ENCODE data around the gene IL1RAPL1.

IL1RAPL1 gene

DNA sequence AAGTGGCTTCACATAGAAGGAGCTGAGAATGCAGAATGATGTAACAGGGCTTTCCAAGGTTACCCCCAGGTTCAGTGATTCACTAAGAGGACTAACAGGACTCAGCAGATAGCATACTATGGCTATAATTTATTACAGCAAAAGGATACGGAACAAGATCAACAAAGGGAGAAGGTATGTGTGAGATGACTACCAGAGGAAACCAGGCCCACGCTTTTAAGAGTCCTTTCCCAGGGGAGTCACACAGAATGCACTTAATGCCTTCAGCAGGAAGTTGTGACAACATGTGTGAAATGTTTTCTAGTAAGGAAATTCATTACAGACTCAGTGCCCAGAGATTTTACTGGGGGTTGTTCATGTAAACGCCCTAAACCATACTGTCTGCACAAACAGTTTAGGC lies 1254.5 kb downstream of the IL1RAPL1 start:
- no peaks in the 10 kb centered on the region for H3K36me3 Mint-ChIP-seq
- H3K4me1 Mint-ChIP-seq (ENCODE audit: low read depth): no peaks in the 10 kb centered on the region
- no peak overlapping the region for H3K4me3 Mint-ChIP-seq
- H3K27me3 Mint-ChIP-seq: no peaks in the 10 kb centered on the region
- no peak overlapping the region for H3K27ac Mint-ChIP-seq
- H3K9me3 Mint-ChIP-seq (ENCODE audit: low read depth): no peaks in the 10 kb centered on the region

- H3K36me3 Mint-ChIP-seq: no peaks in the 10 kb centered on the region
- no peak overlapping the region for H3K4me3 Mint-ChIP-seq
- no peaks in the 10 kb centered on the region for H3K27me3 Mint-ChIP-seq
- no peaks in the 10 kb centered on the region for H3K4me1 Mint-ChIP-seq (ENCODE audit: low read depth)
- no peaks in the 10 kb centered on the region for H3K9me3 Mint-ChIP-seq (ENCODE audit: low read depth)
- no peak overlapping the region for H3K27ac Mint-ChIP-seq
Observed at GRCh38 chrX:29842552-29842951, 1255.3 kb downstream of the IL1RAPL1 start.

DNA sequence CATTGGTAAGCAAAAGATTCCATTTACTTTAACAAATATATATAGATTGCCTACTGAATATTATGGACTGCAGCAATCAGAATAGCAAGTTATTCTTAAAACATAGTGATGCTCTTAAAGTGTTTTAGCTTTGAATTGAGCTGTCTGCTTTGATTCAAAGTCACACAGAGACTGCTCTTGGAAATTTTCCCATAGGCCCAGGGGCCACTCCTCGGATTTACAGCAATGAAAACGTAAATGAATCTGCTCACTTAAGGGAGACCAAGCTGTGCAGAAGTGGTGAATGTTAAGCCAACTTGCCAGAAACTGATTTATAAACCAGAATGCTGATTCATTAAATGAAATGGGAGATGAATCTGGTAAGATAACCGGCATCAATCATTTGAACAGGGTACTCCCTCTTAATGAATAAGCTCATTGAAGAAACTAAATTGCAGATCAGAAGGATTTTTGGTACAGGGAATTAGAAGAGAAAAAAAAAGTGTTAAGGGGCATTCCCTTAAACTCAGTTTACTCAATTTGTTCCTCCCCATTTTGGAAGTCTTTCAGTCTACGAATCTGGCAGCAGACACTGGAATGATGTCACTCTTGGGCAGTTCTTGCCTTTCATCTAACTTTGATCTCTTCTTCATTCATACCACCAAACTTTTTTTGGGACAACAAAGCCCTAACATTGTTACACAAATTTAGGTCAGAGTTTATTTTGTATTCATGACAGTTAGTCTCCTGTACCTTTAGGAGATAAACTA lies 1264.8 kb downstream of the IL1RAPL1 start:
- Mint-ChIP-seq H3K4me3 (no peak overlapping the region), H3K27me3 (no peaks in the 10 kb centered on the region), H3K9me3 (ENCODE audit: low read depth) (no peaks in the 10 kb centered on the region), H3K36me3 (no peaks in the 10 kb centered on the region), H3K27ac (no peak overlapping the region), H3K4me1 (ENCODE audit: low read depth) (no peaks in the 10 kb centered on the region)

DNA sequence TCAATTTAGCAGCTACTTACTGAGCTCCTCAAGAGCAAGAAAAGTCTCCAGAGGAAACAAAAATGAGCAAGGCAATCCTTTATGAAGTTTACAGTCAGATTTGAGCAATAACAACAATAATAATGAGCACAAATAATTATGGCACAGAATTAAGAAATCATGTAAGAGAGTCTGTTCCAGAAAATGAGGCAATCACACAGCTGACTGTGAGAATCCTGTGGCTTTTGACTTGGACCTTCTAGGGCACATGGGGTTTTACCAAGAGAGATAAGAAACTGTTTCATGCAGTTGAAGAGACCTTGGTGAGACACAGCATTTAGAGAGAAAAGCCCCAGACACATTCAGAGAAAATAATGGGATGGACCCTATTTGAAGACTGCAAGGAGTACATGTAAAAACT lies 1265.5 kb downstream of the IL1RAPL1 start:
- H3K9me3 Mint-ChIP-seq (ENCODE audit: low read depth): no peaks in the 10 kb centered on the region
- H3K27ac Mint-ChIP-seq: no peak overlapping the region
- no peaks in the 10 kb centered on the region for H3K36me3 Mint-ChIP-seq
- no peaks in the 10 kb centered on the region for H3K4me1 Mint-ChIP-seq (ENCODE audit: low read depth)
- no peak overlapping the region for H3K4me3 Mint-ChIP-seq
- no peaks in the 10 kb centered on the region for H3K27me3 Mint-ChIP-seq

DNA sequence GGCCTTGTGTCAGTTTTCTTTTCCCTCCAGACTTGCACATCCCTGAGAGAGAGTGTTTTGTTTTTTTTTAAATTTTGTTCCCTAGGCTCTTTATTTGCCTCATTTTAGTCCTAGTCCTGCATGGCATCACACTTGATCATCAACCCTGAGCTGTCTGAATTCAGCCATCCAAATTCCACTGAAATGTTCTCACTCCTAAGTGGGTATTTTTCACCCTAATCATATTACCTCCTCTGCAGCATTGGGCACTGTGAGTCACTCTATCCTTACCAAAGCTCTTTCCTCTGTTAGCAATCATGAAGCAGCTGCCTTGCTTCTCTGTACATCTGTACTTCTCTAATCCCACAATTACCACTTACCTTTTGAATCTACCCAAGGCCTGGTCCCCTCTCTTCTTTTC lies 1271.5 kb downstream of the IL1RAPL1 start:
- Mint-ChIP-seq H3K27me3 (no peaks in the 10 kb centered on the region), H3K4me3 (no peak overlapping the region), H3K9me3 (ENCODE audit: low read depth) (no peaks in the 10 kb centered on the region), H3K36me3 (no peaks in the 10 kb centered on the region), H3K27ac (no peak overlapping the region), H3K4me1 (ENCODE audit: low read depth) (no peaks in the 10 kb centered on the region)

DNA sequence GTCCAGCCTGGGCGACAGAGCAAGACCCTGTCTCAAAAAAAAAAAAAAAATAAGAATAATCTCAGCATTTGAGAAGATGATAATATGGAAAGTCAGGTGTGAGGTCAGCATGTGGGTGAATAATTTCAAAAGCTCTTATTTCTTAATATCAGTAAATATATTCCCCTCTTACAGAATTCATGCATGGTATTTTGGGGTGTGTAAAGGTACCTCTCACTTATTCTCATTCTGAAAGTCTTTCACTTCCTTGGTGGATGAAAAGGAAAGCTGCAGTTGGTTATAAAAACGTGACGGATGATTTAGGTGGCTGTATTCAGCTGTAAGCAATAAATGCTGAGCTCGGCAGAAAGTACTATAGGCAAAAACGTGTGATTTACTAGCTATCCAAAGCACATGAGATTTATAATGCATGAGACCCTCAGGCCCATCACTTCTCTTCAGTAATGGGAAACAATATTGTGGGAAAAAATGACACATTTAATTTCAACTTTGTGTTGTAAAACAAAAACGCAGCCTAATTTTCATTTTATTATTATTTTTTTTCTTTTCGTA lies 1275.0 kb downstream of the IL1RAPL1 start:
- Mint-ChIP-seq H3K27ac (no peak overlapping the region), H3K4me3 (no peak overlapping the region), H3K27me3 (no peaks in the 10 kb centered on the region), H3K36me3 (no peaks in the 10 kb centered on the region), H3K4me1 (ENCODE audit: low read depth) (no peaks in the 10 kb centered on the region), H3K9me3 (ENCODE audit: low read depth) (no peaks in the 10 kb centered on the region)

DNA sequence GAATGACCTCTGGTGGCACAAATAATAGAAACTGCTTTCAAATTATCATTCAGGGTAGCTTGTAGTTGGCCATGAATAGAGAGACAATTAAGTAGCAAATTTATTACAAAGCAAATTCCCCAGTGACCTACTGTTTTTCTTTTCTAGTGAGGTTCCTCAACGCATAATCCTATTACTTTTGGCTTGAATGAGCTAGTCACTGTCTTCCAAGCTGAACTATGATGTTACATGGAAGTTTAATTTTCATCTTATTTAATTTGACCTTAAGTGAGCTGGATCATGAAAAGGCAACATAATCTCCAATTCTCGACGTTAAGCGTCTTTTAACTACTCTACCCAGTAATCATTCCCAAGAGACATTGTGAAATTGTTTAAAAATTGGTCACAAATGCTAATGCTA lies 1280.7 kb downstream of the IL1RAPL1 start:
- Mint-ChIP-seq H3K9me3 (ENCODE audit: low read depth) (no peaks in the 10 kb centered on the region), H3K4me1 (ENCODE audit: low read depth) (no peaks in the 10 kb centered on the region), H3K36me3 (no peaks in the 10 kb centered on the region), H3K27me3 (no peaks in the 10 kb centered on the region), H3K4me3 (no peak overlapping the region), H3K27ac (no peak overlapping the region)

DNA sequence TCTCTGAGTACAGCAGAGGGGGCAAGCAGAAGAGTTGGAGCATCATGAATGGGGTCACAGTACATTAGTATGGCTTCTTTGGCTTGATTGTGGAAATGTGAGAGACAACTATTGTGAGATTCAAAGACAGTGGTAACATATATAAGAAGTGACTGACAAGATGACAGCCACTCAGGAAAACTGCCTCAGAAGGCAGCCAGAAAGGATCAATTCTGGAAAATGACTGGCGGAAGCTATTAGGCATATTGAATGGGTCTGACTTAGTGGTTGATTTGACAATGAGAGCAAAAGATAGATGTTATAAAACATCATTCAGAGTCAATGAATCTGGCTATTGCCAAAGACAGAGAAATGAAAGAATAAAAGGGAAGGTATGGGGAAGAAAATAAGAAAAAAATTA lies 1282.6 kb downstream of the IL1RAPL1 start:
- Mint-ChIP-seq H3K27ac (no peak overlapping the region), H3K27me3 (no peaks in the 10 kb centered on the region), H3K4me1 (ENCODE audit: low read depth) (no peaks in the 10 kb centered on the region), H3K36me3 (no peaks in the 10 kb centered on the region), H3K4me3 (no peak overlapping the region), H3K9me3 (ENCODE audit: low read depth) (no peaks in the 10 kb centered on the region)

GRCh38 chrX:29870608-29871007 lies 1283.4 kb downstream of the IL1RAPL1 start:
- Mint-ChIP-seq H3K27ac (no peak overlapping the region), H3K4me3 (no peak overlapping the region), H3K27me3 (no peaks in the 10 kb centered on the region), H3K4me1 (ENCODE audit: low read depth) (no peaks in the 10 kb centered on the region), H3K9me3 (ENCODE audit: low read depth) (no peaks in the 10 kb centered on the region), H3K36me3 (no peaks in the 10 kb centered on the region)

DNA sequence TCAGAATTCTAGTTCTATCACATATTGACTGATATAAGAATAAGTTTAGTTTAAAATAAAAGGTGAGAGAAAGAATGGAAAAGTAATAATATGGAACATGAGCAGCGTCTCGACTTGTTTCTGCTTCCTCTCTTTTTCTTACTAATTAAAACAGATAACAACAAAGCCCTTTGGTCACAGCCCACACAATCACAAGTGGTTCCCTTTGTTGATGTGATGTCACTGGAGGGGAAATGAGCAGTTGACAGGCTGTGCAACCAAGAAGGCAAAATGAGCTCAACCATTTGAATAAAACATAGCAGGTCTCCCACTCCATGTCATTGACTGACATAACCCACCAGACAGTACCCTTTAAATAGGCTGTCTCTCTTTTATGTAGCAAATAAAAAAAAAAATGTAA lies 1285.6 kb downstream of the IL1RAPL1 start:
- Mint-ChIP-seq H3K27ac (no peak overlapping the region), H3K36me3 (no peaks in the 10 kb centered on the region), H3K4me1 (ENCODE audit: low read depth) (no peaks in the 10 kb centered on the region), H3K9me3 (ENCODE audit: low read depth) (no peaks in the 10 kb centered on the region), H3K27me3 (no peaks in the 10 kb centered on the region), H3K4me3 (no peak overlapping the region)

- Mint-ChIP-seq H3K4me3 (no peak overlapping the region), H3K9me3 (ENCODE audit: low read depth) (no peaks in the 10 kb centered on the region), H3K36me3 (no peaks in the 10 kb centered on the region), H3K27me3 (no peaks in the 10 kb centered on the region), H3K27ac (no peak overlapping the region), H3K4me1 (ENCODE audit: low read depth) (no peaks in the 10 kb centered on the region)
Observed at GRCh38 chrX:29876733-29877132, 1289.5 kb downstream of the IL1RAPL1 start.

- no peak overlapping the region for H3K4me3 Mint-ChIP-seq
- no peaks in the 10 kb centered on the region for H3K36me3 Mint-ChIP-seq
- no peaks in the 10 kb centered on the region for H3K4me1 Mint-ChIP-seq (ENCODE audit: low read depth)
- H3K27me3 Mint-ChIP-seq: no peaks in the 10 kb centered on the region
- H3K27ac Mint-ChIP-seq: no peak overlapping the region
- H3K9me3 Mint-ChIP-seq (ENCODE audit: low read depth): no peaks in the 10 kb centered on the region
Observed at GRCh38 chrX:29880977-29881376, 1293.7 kb downstream of the IL1RAPL1 start.

GRCh38 chrX:29890004-29890403 lies 1302.8 kb downstream of the IL1RAPL1 start:
- Mint-ChIP-seq H3K27ac (no peak overlapping the region), H3K4me3 (no peak overlapping the region), H3K4me1 (ENCODE audit: low read depth) (no peaks in the 10 kb centered on the region), H3K27me3 (no peaks in the 10 kb centered on the region), H3K9me3 (ENCODE audit: low read depth) (no peaks in the 10 kb centered on the region), H3K36me3 (no peaks in the 10 kb centered on the region)

GRCh38 chrX:29890646-29891200 lies 1303.5 kb downstream of the IL1RAPL1 start:
- no peaks in the 10 kb centered on the region for H3K4me1 Mint-ChIP-seq (ENCODE audit: low read depth)
- H3K27ac Mint-ChIP-seq: no peak overlapping the region
- H3K9me3 Mint-ChIP-seq (ENCODE audit: low read depth): no peaks in the 10 kb centered on the region
- H3K4me3 Mint-ChIP-seq: no peak overlapping the region
- no peaks in the 10 kb centered on the region for H3K36me3 Mint-ChIP-seq
- H3K27me3 Mint-ChIP-seq: no peaks in the 10 kb centered on the region

- Mint-ChIP-seq H3K27me3 (no peaks in the 10 kb centered on the region), H3K4me3 (no peak overlapping the region), H3K36me3 (no peaks in the 10 kb centered on the region), H3K9me3 (ENCODE audit: low read depth) (no peaks in the 10 kb centered on the region), H3K4me1 (ENCODE audit: low read depth) (no peaks in the 10 kb centered on the region), H3K27ac (no peak overlapping the region)
Observed at GRCh38 chrX:29902004-29902403, 1314.8 kb downstream of the IL1RAPL1 start.

DNA sequence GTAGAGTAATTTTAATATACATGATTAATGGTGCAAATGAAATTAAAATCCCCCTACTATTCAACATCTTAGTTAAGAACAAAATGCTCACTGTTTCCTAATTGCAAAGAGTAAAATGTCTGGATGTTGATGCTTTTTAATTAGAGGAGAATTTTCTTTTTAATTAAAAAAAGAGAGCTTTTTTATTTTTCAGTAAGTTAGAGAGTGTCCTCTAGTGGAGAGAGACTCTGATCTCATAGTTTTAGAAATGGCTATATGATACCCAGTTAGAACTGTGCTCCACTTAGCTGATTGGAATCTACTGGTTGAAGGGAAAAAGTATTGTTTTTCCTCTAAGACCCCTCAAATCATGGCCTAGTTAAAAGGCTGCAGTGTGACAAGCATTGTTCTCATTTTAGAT lies 1316.1 kb downstream of the IL1RAPL1 start:
- Mint-ChIP-seq H3K27me3 (no peaks in the 10 kb centered on the region), H3K27ac (no peak overlapping the region), H3K9me3 (ENCODE audit: low read depth) (no peaks in the 10 kb centered on the region), H3K4me1 (ENCODE audit: low read depth) (no peaks in the 10 kb centered on the region), H3K36me3 (no peaks in the 10 kb centered on the region), H3K4me3 (no peak overlapping the region)
